Prostate gland (tissue), 2 donors: Measurements from ENCODE around the gene PSME2. TPM values are rescaled to one million over a fixed set of nuclear protein-coding genes. Genes with fewer than 3 reads are reported as not detected.
A peak's percentile ranks its signal among the peaks of the same experiment; 100 is the strongest.

Experiments used
- DNase-seq: peaks from one replicate; pipeline ENCODE4 v3.0.0-alpha.2; 2019; ENCODE audit warnings: low spot score
- H3K27ac ChIP-seq, 2 donors: fragments of 200-600 bp; sonication (generic); 2 replicates each; pipeline ENCODE4 v1.5.1; 2017 to 2019
- H3K27me3 ChIP-seq: fragments of 200-600 bp; sonication (generic); replicated peaks from 2 replicates; pipeline ENCODE4 v1.5.1; 2019; ENCODE audit not compliant: insufficient read depth
- H3K36me3 ChIP-seq, 2 donors: fragments of 200-600 bp; sonication (generic); 1 replicate in 1 of 2; 2 replicates in 1 of 2; pipeline versions ENCODE4 v1.5.1 to v1.8.1; 2017 to 2019
- H3K4me1 ChIP-seq: fragments of 200-600 bp; sonication (generic); replicated peaks from 2 replicates; pipeline ENCODE4 v1.5.1; 2019
- H3K4me3 ChIP-seq, 2 donors: fragments of 200-600 bp; sonication (generic); 2 replicates each; pipeline ENCODE4 v1.5.1; 2017 to 2019
- H3K9me3 ChIP-seq: fragments of 200-600 bp; sonication (generic); 2 replicates; pipeline ENCODE4 v1.5.1; 2017
- POLR2A ChIP-seq: fragments of 450-650 bp; IDR thresholded peaks from one replicate; pipeline ENCODE4 v1.6.1; 2016; ENCODE audit warnings: antibody characterized with exemption, mild to moderate bottlenecking
- POLR2AphosphoS5 ChIP-seq: sonication (generic); formaldehyde crosslinking; IDR thresholded peaks from one replicate; pipeline ENCODE4 v1.6.1; 2017; ENCODE audit warnings: antibody characterized with exemption
- WGBS: methylation state at CpG from one replicate; pipeline ENCODE4 v1.1.5; 2018; 5-methylcytosine and 5-hydroxymethylcytosine counted together
- intact Hi-C: fragments of 100-400 bp; cut with DNase I; formaldehyde crosslinking; loops from one replicate; pipeline ENCODE4 v1.14.2; 2022
- total RNA-seq, 2 donors: library from RNA; depleted of rRNA; stranded (reverse); fragments of >200 nt; gene quantifications; one replicate each; pipeline ENCODE4 v1.1.0, GENCODE V29; 2016
- TF ChIP-seq, protein P1 (sequence below), 4 experiments: fragments of 200-600 bp in 2 of 4; fragments of 450-650 bp in 2 of 4; sonication (generic) in 2 of 4; IDR thresholded peaks; 1 replicate in 3 of 4; 2 replicates in 1 of 4; pipeline ENCODE4 v1.5.1; 2016 to 2019; ENCODE audit warnings: antibody characterized with exemption in 4 of 4, mild to moderate bottlenecking in 2 of 4, moderate library complexity in 2 of 4

Gene PSME2
- total RNA-seq, 2 donors from 2014 or later: 34.5 to 89.3 TPM

DNA sequence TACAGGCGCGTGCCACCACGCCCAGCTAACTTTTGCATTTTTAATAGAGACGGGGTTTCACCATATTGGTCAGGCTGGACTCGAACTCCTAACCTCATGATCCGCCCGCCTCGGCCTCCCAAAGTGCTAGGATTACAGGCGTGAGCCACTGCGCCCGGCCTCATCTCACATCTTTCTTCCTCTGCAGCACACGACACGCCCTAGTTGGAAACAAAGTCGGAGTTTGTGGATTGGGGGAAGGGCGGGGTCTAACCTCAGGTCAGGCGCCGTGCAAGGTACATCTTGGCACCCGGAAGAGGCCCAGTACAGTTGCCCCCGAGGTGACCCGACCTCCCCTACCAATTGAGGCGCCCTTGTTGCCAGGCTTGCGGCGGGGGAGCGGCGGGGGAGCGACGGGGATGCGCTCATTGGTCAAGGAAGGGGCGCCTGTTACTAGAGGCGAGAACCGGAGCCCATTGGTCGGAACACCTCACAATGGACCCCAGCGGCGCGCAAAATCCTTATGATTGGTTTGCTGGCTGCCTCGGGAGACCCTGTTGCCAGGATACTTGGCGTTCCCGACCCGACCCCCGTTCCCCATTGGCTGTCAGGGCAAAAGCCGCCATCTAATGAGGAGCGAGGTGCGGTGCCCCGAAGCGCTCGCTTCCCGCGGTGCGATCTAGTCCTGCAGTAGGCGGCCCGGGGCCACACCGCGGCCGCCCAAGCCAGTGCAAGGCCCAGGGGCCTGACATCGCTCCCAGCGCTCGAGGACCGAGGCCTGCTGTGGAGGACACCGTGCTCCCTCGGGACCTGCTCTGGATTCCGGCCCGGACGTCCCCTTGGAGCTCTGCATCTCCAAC lies 25.2 kb upstream of the PSME2 start, which contains the start of gene REC8:
TSS of gene REC8 (plus strand) at position 659 of the 839 bp plus-strand sequence. CDS start 473 bp downstream, outside the sequence.
- 8% methylated on average over 62 of the region's 63 CpGs for WGBS
- H3K36me3 ChIP-seq: peaks cover 0 to 11% of the 10 kb centered on the region in 2 donors
- H3K27ac ChIP-seq: peak within 1 kb of the TSS in 1 of 2 donors; percentile 19
- intact Hi-C loops: no loop called here
- H3K27me3 ChIP-seq: no peaks in the 10 kb centered on the region
- no peaks in the 10 kb centered on the region for H3K4me1 ChIP-seq
- TF ChIP-seq, protein P1, sequence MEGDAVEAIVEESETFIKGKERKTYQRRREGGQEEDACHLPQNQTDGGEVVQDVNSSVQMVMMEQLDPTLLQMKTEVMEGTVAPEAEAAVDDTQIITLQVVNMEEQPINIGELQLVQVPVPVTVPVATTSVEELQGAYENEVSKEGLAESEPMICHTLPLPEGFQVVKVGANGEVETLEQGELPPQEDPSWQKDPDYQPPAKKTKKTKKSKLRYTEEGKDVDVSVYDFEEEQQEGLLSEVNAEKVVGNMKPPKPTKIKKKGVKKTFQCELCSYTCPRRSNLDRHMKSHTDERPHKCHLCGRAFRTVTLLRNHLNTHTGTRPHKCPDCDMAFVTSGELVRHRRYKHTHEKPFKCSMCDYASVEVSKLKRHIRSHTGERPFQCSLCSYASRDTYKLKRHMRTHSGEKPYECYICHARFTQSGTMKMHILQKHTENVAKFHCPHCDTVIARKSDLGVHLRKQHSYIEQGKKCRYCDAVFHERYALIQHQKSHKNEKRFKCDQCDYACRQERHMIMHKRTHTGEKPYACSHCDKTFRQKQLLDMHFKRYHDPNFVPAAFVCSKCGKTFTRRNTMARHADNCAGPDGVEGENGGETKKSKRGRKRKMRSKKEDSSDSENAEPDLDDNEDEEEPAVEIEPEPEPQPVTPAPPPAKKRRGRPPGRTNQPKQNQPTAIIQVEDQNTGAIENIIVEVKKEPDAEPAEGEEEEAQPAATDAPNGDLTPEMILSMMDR (IDR thresholded peaks at IDR 0.05): peak in 1 of 4 experiments; percentile 6
- TF ChIP-seq POLR2AphosphoS5 (peak; percentile 35), POLR2A (peak; percentile 8)
- no peaks in the 10 kb centered on the region for H3K9me3 ChIP-seq
- DNase-seq: peak; percentile 70
- peak within 1 kb of the TSS; percentile 16 to 29 for H3K4me3 ChIP-seq

DNA sequence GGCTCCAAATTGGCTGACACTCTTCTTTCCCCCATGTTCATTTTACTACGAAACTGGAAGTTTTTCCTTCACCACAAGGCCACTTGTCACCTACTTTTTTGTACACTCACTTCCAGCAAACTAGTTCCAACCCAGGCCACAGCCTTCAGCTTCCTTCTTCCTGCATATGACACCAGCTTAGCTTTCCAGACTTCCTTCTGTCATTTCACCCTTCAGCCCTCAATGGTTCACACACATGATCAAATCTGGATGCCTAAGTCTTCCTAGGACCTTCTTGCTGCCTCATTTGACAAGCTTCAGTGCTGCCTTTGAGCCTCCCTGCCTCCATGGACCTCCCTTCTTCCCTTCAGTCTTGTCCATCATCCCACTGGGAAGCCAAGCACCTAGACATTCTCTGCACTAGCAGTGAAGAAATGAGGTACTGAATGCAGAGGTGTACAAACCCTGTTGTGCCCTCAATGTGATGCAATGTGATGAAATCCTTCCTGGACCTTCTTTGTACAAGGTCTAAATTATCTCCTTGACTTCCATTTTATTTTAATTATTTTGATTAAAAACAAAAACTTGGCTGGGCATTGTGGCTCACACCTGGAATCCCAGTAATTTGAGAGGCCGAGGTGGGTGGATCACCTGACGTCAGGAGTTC lies 21.2 kb upstream of the PSME2 start:
- H3K36me3 ChIP-seq: peaks cover 12 to 29% of the 10 kb centered on the region in 2 donors
- no peaks in the 10 kb centered on the region for H3K9me3 ChIP-seq
- intact Hi-C loops: no loop called here
- no peaks in the 10 kb centered on the region for H3K27me3 ChIP-seq
- 82% methylated on average over 3 of the region's 3 CpGs for WGBS
- peaks cover 7% of the 10 kb centered on the region for H3K4me1 ChIP-seq
- H3K27ac ChIP-seq: no peak overlapping the region
- DNase-seq: no peak
- TF ChIP-seq POLR2A (no peak), POLR2AphosphoS5 (no peak)
- TF ChIP-seq, protein P1 (IDR thresholded peaks at IDR 0.05): no peak
- H3K4me3 ChIP-seq: no peak overlapping the region

DNA sequence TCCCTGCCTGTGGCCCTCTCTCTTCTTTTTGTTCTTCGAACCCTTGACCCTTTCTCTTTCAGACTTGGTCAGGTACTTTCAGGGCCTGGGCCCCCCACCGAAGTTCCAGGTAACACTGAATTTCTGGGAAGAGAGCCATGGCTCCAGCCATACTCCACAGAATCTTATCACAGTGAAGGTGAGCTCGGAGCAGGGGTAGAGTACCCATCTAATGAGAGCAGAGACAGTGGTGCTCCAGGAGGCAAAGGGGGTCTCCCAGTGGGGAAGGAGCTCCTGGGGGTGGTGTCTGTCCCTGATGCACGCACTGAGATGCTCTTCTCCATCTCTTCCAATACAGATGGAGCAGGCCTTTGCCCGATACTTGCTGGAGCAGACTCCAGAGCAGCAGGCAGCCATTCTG lies 19.4 kb upstream of the PSME2 start:
- intact Hi-C loops: no loop called here
- no peak for DNase-seq
- TF ChIP-seq POLR2AphosphoS5 (no peak), POLR2A (no peak)
- TF ChIP-seq, protein P1 (IDR thresholded peaks at IDR 0.05): no peak
- H3K36me3 ChIP-seq: peaks cover 12 to 29% of the 10 kb centered on the region in 2 donors
- H3K4me3 ChIP-seq: no peak overlapping the region
- no peaks in the 10 kb centered on the region for H3K27me3 ChIP-seq
- peaks cover 11% of the 10 kb centered on the region for H3K4me1 ChIP-seq
- WGBS: 92% methylated on average over 5 of the region's 5 CpGs
- H3K27ac ChIP-seq: no peak overlapping the region
- H3K9me3 ChIP-seq: no peaks in the 10 kb centered on the region

DNA sequence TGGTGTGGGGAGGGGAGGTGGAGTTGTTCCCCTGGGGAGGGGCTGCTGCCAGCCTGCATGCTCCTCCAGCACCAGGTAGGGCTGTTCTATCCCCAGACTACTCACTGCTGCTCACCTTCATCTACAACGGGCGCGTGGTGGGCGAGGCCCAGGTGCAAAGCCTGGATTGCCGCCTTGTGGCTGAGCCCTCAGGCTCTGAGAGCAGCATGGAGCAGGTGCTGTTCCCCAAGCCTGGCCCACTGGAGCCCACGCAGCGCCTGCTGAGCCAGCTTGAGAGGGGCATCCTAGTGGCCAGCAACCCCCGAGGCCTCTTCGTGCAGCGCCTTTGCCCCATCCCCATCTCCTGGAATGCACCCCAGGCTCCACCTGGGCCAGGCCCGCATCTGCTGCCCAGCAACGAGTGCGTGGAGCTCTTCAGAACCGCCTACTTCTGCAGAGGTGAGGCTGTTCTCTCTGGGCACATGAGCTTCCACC lies 18.1 kb upstream of the PSME2 start:
- no peaks in the 10 kb centered on the region for H3K27me3 ChIP-seq
- peaks cover 11% of the 10 kb centered on the region for H3K4me1 ChIP-seq
- WGBS: 62% methylated on average over 14 of the region's 14 CpGs
- no peak for DNase-seq
- intact Hi-C loops: loop anchor here (5.0 kb wide), 1 partner anchor 152 kb away; no protein-coding TSS in a partner anchor
- no peak overlapping the region for H3K27ac ChIP-seq
- peaks cover 12 to 25% of the 10 kb centered on the region in 2 donors for H3K36me3 ChIP-seq
- no peaks in the 10 kb centered on the region for H3K9me3 ChIP-seq
- TF ChIP-seq, protein P1 (IDR thresholded peaks at IDR 0.05): no peak
- TF ChIP-seq POLR2A (no peak), POLR2AphosphoS5 (no peak)
- no peak overlapping the region for H3K4me3 ChIP-seq
